G401 (cell line): ENCODE measurements around the gene AKR7A3. TPM values are rescaled to one million over a fixed set of nuclear protein-coding genes. Genes with fewer than 3 reads are reported as not detected.
A peak's percentile ranks its signal among the peaks of the same experiment; 100 is the strongest.

Experiments
- DNase-seq: peaks from one replicate; pipeline ENCODE4 v3.0.0-alpha.2; 2015; ENCODE audit warnings: low spot score
- in situ Hi-C: cut with HindIII; loops from 2 replicates; pipeline ENCODE4 v1.10.0; 2016; ENCODE audit warnings: low sequenced_read_pairs, mixed read lengths
- total RNA-seq: library from RNA; depleted of rRNA; stranded (reverse); fragments of >200 nt; shearing (Covaris generic); gene quantifications from 2 replicates; pipeline ENCODE4 v1.2.3, GENCODE V29; 2014

The AKR7A3 gene
- total RNA-seq, 1 experiment from 2014 or later: not detected

DNA sequence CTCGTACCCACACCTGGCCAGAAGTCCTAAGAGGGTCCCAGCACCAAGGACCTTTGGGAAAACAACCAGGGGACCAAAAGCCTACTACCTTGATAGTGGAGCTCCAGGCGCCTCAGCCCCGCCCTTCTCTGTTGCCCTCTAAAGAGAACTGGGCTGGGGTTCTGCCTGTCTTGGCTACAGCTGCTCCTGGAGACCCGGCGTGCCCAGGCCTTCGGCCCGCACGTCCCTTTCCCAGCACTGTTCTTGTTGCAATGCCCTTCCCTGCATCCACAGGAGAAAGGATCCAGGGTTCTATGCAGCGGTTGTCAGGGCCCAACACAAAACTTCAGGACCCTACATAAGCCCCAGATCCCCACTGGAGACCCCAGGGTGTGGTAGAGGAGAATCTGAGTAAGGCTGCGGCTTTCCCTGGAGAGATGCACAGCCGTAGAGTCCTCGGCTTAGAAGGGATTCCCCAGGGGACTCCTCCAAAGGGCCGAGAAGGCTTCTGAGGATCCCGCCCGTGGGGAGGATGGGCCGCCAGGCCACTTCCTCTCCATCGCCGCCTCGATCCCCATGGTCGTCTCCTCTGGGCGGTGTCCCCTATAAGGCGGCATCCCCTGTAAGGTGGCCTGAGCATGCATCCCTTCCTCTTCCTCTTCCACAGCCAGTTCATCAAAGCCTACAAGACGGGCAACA, 35.6 kb upstream of the AKR7A3 start:
- in situ Hi-C loops: no loop called here
- no peak for DNase-seq

DNA sequence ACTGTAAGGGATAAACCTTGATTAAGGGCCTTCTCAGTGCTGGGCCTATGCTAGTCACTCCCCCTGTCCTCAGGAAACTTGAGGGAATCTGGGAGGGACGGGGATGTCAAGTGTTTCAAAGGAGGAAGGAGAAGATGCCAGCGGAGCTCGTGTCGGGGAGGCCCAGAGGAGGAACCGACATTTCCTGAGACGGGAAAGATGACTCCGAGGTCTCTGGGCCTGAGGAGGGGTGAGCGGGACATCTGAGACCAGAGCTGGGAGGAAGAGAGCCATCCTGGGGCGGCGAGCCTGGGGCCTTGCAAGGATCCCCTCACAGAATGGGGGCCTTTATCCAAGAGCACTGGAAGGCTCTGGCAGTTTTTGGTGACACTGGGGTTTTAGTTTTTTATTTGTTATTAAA, 33.9 kb upstream of the AKR7A3 start:
- no peak for DNase-seq
- in situ Hi-C loops: no loop called here

DNA sequence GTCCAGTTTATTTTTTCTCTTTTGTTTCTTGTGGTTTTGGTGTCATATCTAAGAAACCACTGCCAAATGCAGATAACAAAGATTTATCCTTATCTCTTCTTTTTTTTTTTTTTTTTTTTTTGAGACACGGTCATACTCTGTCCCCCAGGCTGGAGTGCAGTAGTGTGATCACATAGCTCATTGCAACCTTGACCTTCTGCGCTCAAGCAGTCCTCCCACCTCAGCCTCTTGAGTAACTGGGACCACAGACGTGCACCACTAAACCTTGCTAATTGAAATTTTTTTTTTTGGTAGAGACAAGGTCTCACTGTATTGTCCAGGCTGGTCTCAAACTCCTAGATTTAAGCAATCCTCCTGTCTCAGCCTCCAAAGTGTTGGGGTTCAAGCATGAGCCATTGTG, 32.5 kb upstream of the AKR7A3 start:
- in situ Hi-C loops: no loop called here
- no peak for DNase-seq

DNA sequence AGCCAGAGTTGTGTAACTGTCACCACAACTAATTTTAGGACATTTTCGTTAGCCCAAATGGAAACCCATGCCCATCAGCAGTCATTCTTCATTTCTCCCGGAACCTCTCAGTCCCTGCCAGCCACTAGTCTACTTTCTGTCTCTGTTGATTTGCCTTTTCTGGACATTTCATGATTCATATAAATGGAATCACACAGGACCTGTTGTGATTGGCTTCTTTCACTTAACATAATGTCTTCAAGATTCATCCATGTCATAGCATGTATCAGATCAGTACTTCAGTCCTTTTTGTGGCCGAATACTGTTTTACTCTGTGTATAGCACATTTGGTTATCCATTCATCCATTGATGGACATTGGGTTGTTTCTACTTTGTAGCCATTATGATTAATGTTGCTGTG, 30.6 kb upstream of the AKR7A3 start:
- in situ Hi-C loops: no loop called here
- DNase-seq: no peak

DNA sequence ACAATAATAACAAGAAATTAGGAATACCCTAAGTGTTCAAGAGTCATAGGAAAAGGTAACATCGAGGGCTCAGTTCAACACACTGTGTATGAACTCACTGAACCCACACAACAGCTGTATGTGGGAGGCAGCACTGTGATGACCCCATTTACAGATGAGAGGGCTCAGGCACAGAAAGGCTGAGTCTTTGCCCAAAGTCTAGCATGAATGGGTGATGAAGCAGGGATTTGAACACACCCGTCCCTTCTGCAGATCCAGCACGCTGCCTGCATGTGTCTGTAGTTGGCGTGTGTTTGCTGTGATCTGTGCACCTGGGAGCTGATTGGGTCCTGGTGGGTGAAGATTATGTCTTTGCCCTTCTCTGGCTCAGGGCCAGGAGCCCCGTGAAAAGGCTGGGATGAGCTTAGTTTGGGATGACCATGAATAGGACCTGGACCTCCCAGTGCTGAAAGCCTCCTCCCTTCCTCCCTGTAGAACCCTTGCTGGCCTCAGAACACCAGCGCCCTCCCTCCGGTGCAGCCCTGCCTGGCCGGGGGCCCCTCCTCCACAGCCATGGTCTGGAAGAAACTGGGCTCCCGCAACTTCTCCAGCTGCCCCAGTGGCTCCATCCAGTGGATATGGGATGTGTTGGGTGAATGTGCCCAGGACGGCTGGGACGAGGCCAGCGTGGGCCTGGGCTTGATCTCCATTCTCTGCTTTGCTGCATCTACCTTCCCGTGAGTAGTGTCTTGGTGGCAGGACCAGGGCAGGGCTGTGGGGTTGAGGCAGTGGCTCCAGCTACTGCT, 28.7 kb upstream of the AKR7A3 start:
- in situ Hi-C loops: no loop called here
- DNase-seq: peak; percentile 15

DNA sequence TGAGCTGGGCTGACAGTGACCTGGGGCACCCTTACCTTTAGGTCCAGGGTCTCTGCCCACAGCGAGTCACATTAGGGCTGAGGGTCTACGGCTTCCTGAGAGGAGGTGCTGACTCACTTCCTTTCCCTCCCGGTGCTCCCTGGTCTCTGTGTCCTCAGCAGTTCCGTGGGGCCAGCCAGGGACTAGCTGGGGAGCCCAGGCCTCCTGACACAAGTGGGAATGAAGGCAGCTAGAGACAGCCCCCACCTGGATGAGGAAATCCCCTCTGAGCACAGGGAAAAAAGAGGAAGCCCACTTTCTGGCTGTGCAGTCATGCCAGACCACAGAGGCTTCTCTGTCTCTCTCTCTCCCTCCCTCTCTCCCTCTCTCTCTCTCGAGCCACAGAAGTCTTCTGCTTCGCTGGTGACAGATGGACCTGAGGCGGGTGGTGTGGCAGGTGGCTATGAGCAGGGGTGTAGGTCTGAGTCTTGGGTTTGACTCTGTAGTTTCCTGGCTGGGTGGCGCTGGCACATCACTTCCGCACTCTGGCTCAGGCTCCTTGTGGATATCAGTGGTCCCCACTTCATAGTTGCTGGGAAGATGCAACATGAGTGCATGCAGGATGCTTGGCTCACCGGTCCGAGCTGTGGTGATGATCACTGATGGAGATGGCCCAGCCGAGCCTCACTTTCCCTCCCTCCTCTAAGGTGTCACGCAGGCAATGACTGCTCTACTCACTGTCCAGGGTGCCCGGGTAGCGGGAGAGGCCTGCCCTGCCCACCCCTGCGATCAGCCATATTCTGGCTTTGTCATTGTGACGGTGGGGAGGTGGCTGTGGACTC, 27.0 kb upstream of the AKR7A3 start:
- in situ Hi-C loops: no loop called here
- peak; percentile 89 for DNase-seq

DNA sequence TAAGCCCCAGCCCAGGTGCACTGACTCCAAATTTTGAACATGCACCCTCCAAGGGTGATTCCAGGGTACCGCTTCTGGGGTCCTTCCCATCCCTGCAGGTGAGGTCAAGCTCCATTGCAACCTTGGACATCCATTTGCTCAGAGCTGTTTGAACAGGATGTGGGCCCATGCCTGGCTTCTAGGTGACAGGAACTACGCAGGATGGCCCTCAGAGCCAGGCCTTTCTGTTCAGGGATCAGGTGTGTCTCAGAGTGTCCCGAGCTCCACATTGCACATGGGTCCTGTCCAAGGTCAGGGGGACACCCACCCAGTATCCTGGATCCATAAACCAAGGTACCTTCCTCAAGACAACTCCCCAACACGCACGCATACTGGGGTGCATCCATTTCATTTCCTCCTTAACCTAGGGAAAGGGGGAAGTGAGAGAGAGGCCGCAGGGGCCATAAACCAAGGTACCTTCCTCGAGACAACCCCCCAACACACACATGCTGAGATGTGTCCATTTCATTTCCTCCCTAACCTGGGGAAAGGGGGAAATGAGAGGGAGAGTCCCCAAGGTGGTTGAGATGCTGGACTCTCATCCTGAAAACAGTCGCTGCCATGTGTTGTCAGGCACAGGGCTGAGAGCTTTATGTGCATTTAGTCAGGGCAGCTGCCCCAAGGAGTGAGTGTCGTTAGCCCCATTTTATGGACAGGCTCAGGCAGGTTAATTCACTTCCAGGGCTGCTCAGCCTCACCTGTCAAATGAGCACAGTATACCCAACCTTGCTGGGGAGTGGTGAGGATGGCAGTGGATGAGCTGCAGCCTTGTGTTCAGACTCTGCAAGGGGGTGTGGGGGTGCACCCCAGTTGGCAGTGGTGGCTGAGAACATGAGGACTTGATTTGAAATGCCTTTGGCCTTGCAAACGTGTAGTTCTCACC, 25.7 kb upstream of the AKR7A3 start:
- DNase-seq: no peak
- in situ Hi-C loops: no loop called here

DNA sequence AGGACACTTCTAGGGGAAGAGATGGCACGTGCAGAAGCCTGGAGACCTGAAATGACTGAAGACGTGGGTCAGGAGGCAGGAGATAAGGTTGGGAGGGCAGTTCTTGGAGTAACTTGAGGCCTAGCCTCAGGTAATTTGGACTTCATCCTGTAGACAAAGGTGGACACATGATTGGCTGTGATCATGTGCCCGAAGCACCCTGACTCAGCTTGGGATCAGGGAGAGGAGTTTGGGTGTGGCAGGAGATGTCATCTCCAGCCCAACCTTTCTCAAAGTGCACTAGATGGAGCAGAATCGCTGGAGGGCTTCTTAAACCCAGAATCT, 25.0 kb upstream of the AKR7A3 start:
- in situ Hi-C loops: no loop called here
- DNase-seq: no peak

DNA sequence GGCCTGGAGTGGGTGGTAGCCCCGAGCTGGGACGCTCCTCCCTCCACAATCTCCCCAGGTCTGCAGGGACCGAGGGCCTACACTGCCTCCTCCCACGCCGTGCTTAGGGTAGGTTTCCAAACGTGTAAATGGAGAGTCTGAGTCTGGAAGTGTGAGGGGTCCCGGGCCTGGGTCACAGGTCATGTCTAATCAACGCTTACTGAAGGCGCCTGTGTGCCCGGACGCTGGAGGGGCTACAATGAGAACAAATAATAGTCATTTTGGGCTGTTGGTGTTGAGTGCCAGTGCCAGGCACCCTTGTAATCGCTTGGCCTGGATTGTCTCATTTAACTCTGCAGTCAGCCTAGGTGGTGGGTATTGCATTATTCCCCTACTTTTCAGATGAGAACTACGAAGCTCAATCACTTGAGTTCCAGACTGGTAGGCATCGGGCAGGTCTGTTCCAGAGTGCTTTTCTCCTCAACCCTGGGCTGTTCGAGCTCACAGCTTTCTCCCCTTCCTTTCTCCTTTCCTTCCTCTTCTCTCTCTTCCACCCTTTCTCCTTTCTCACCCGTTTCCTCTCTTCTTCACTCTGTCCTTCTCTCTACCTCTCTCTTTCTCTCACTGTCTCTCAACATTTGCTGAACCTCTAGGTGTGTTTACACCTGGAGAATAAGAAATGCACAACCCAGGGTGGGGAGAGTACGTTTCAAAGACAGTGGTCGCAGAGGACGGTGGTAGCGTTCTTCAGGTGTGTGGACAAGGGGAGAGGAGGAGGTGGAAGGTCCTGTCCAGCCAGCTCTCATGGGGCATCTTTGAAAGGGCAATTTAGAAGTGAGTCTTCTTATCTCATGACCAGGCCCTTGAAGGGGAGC, 24.4 kb upstream of the AKR7A3 start:
- in situ Hi-C loops: no loop called here
- peak; percentile 39 for DNase-seq

DNA sequence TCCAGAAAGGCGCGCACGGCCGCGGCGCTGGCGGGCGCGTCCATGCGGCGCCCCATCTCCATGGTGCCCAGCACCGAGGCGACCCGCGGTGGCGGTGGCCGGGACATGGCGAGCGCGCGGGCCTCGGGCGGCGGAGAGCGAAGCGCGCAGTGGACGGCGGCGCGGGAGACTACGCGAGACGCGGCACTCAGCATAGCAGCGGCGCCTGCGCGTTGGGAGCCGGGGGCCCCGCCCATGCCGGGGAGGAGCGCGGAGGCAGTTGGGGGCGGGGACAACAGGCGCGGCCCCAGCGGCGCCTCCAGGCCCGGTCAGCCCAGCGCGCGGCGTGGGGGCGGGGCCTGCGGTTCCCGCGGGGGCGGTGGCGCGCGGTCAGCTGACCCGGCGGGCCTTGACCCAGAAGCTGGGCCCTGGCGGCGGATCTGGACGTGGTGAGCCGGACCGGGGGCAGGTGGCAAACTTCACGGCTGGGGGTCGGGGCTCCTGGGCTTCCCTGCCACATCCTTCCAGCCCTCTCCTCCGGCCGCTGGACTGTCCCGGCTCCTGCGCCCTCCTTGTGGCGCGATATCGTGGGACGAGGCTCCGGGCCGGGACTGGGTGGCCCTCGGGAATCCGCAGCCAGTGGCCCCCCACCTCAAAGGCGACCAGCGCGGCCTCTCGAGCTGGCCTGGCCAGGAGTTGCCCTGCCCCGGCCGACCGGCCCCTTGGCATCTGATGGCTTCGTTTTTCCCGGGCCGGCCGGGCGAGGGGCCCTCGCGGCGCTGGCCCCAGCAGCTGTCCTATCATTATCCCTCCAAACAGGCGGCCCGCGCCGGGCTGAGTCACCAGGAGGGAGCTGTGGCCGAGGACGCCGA, 23.6 kb upstream of the AKR7A3 start, which contains the start of the genes AKR7A2 and SLC66A1:
TSS of gene AKR7A2 (minus strand) at position 214 of the 851 bp plus-strand sequence. CDS start at position 194, 20 bp downstream.
TSS of gene SLC66A1 (plus strand) at position 396 of the 851 bp plus-strand sequence. CDS start 5,352 bp downstream, outside the sequence.
- DNase-seq: peak; percentile 93
- in situ Hi-C loops: no loop called here

DNA sequence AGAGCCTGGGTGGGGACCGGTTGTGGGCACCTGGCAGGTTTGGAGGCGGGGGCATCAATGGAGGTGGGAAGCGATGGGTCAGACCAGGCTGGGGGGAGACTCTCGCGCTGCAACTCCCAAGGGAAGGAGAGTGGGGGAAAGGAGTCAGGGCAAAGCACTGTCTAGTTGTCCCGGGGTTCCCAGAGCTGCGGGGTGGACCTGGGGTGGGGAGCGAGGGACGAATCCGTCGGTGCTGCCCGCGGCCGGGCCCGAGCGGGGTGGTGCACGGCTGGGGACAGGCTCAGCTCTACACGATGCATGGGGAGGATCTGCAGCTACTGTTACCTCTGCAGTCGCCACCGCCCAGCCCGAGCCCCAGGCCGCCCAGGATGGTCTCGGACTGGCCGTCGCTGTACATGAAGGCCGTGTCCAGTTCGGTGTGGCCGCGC, 22.9 kb upstream of the AKR7A3 start:
- in situ Hi-C loops: no loop called here
- DNase-seq: no peak

DNA sequence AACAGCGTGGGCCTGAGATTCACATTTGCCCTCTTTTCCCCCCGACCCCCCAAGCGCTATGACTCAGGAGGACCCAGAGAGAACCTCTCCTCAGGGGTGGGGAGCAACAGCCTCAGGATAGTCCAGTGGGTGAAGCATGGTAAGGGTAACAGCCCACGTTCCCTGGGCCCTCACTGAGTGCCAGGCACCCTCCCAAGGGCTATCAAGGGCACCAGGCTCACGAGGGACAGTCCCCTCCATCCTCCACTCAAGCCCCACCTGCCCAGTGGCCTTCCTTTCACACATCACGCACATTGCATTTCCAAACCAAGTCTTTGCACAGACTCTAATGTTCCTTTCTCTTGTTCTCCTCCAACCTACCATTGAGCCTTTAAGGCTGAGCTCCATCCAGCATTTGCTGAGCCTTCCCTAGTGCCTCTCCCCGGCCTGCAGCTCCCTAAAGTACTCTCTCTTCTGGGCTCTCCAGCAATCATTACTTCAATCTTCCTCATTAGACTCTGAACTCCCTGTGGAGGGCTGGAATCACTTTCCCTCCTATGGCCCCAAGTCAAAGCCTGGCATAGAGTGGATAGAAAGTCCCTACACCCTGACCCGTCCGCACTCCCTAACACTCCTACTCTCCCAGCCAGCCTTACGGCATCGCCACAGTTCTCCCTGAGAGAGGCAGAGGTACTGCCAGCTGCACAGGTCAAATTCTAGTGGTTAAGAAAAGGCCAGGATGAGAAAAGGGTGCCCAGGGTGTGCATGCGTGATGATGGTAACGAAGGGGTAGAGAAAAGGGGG, 22.3 kb upstream of the AKR7A3 start:
- in situ Hi-C loops: no loop called here
- peak; percentile 41 for DNase-seq

DNA sequence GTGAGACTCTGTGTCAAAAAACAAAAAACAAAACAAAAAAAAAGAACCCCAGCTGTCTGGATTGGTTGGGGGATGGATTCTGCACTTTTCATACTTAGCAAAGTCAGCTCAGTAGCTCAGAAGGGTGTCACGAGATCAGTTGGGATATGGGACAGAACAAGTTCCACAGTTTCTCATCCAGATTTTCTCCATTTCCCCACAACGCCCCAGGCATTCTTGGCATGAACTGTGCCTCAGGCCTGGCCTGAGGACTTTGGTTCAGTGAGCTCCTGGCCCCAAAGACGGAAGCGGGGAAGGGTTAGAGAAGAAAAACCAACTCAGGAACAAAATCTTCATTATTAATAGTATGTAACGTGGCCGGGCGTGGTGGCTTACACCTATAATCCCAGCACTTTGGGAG, 21.5 kb upstream of the AKR7A3 start:
- DNase-seq: no peak

DNA sequence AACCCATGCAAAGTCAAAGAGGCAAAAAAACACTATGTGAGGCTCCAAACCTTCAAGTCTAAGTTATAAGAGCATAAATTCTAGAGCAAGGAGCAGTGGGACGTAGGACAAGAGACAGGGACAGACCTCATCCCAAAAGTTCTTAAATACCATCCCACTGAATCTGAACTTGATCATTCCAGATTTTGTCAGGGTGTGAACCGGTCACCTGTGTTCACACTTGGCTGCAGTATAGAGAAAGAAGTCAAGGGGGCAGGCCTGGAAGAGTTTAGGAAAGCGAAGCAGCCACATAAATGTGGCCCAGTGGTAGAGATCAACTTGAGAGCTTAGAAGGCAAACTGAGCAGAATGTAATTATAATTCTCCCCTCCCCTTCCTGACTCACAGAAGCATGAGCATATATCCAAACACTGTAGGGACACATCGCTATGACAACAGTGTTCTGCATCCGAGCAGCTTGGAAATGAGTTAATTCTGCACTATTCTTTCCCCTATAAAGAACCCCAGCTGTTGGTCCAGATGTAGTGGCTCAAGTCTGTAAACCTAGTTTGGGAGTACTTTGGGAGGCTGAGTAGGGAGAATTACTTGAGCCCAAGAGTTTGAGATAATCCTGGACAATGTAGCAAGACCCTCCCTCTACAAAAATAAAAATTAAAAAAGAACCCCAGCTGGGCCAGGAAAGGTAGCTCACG, 20.7 kb upstream of the AKR7A3 start:
- no peak for DNase-seq
- in situ Hi-C loops: no loop called here

More for the DNA sequence above, 21.5 kb upstream of the AKR7A3 start:
- in situ Hi-C loops: no loop called here

DNA sequence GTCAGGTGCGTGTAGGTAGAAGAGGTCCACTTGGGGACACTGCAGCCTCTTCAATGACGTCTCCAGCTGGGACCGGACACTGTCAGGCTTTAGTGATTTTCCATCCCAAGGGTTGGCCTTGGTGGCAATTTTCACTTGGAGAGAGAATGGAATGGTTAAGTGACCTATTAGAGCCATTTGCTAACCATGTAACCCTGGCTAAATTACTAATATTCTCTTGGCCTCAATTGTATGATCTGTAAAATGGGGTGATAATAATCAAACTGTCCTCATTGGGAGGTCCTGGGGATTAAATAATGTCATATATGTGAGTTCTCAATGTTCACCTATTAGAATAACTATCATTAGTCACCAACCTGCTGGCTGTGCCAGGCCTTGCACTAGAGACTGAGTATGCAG, 19.9 kb upstream of the AKR7A3 start:
- in situ Hi-C loops: no loop called here
- DNase-seq: no peak
